Measurements from ENCODE around the gene MRTFA.
"Not testable (repeated sequence)": the region's sequence is repeated elsewhere in the genome, so short reads cannot be mapped to it uniquely, and the experiment has no call there.

The MRTFA gene

DNA sequence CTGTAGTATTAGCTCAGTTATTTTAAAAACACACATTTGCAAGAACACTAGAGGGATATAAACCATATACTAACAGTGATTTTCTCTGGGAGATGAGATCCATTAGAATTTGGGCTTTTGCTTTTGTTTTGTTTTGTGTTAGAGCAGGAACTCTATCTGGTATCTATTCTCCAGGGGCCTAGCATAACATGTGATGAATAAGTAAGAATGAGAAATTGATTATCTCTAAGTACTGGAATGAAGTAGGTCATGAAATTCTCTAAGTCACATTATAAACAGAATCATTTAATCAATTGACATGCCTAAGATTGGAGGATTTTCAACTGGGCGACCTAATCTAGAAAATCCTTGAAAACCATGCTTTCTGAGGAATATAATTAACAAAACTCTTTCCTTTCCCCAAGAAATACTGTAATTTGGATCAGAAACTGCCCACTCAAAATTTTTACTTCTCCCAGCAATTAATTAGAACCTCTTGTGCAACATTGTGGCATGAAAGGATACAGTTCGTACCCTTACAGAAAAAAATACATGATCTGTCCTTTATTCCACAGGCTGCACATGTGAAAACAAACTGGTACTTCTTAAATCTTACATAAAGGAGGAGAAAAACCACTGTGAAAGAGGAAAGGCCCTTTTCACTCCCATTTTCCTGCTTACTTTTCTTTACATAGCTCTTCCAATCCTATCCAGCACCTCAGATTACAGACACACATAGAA lies 93.5 kb downstream of the MRTFA start:
- DNase-seq: no peak

DNA sequence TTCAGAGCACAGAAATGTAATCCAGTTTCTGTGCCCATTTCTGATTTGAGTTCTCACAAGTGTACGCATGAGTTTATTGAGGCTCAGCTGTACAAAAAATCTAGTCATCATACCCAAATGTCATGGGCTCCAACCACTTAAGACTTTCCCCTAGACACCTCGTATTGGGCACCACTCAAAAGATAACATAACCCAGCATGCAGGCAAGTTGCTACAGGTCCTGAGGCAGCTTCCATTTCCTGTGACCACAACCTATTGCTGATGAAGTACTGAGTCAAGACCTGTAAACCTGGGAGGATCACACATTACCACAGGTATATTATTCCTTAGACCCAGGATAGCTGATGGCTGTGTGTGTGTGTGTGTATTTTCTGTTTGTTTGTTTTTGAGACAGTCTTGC lies 95.2 kb downstream of the MRTFA start:
- DNase-seq: no peak

- DNase-seq: no peak
Observed at GRCh38 chr22:40540265-40540664, 96.3 kb downstream of the MRTFA start.

DNA sequence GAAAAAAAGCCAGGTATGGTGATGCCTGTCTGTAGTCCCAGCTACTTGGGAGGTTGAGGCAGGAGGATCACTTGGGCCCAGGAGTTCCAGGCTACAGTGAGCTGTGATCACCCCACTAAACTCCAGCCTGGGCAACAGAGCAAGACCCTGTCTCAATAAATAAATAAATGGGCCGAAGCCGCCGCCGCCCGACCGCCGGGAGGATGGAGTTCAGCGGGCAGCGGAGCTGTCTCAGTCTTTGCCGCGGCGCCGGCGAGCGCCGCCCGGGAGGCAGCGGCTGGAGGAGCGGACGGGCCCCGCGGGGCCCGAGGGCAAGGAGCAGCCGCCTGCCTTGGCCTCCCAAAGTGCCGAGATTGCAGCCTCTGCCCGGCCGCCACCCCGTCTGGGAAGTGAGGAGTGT lies 100.4 kb downstream of the MRTFA start:
- not testable (repeated sequence) for DNase-seq

GRCh38 chr22:40535642-40536041 lies 100.9 kb downstream of the MRTFA start:
- DNase-seq: no peak

DNA sequence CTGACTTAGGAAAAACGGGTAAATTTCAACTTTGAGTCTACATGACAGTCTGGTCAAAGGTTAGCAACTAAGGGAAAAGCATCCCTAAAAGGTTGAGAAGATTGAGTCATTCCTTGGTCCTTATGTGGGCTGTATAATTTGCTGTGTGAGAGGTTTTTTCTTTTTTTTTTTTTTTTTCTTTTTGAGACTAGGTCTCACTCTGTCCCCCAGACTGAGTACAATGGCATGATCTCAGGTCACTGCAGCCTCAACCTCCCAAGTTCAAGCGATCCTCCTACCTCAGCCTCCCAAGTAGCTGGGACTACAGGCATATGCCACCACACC lies 101.4 kb downstream of the MRTFA start:
- DNase-seq: no peak

GRCh38 chr22:40534379-40535188 lies 101.9 kb downstream of the MRTFA start:
- no peak for DNase-seq

DNA sequence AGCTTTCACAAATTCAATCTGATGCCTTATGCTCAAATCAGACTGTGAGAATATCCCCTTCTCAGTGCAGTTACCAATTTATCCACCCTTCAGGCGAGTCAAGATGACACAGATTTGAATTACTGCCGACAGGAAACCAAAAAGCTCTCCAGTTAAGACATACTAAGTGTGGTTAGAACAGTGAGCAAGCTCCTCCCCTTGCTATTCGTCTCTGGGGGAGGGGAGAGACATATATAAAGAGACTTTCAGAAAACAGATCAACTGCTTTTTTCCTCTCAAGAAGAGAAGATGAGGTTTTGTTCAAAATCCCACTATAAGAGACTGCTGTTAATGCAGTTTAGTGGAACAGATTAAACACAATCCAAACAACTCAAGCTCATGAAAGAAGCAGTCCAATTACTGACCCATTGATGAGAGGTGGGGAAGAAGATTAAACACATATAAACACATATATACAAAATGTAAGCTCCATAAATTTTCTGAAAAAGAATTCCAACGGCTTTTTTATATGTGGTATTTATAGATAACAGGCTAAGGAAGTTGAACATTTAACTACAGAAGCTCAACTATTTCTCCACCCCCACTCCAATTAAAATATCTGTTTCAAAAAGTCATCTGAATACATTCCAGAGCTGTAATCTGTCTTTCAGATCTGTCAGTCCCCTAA lies 102.7 kb downstream of the MRTFA start:
- no peak for DNase-seq

DNA sequence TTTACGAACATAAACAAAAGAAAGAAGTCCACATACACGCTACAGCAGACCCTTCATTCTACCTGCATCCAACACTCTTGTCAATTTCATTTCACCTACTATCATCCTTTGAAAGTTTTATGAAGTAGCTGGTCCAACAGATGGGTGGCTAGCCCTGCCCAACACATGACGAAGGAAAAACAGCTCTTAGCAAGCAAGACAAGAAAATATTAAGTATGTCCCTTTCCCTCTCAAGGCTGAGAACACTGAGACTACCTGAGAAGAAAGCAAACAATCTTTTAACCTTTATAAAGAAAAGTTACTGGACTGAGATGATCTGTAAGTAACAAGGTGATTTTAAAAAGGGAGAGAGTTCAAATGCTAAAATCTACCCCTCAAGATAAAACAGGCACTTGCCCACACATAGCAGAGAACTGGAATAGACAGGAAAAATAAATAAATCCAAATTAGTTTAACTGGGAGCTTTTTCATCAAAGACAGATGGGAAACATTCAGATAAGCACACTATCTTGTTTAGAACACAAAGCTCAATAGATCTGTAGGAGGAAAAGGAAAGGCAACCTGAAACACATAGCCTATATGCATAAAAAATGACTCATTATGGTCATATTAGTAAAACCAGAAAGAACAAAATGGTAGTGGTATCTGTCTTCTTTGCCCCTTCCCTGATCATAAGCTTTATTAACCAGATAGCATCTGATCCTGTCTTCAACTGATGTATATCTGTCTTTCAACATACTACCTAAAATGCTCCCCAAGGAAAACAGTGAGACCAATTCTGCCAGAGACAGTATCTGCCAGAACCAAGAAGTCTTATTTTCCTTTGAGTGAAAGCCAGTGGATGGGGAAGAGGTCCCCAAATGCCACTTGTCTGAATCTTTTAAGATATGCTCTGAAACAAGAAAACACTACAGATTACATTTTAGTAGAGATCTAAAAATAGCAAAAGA lies 104.3 kb downstream of the MRTFA start:
- DNase-seq: no peak

DNA sequence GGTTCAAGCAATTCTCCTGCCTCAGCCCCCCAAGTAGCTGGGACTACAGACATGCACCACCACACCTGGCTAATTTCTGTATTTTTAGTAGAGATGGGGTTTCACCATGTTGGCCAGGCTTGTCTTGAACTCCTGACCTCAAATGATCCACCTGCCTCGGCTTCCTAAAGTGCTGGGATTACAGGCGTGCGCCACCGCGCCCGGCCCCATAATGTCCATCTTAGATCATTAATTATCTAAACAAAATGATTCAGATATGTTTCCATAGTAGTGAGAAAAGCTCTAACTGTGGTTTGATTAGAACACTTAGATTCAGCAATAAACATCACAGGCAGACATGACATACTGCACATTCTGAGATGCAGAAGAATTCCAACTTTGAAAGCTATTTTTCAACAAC lies 106.1 kb downstream of the MRTFA start:
- not testable (repeated sequence) for DNase-seq

GRCh38 chr22:40529821-40530220 lies 106.7 kb downstream of the MRTFA start:
- no peak for DNase-seq

DNA sequence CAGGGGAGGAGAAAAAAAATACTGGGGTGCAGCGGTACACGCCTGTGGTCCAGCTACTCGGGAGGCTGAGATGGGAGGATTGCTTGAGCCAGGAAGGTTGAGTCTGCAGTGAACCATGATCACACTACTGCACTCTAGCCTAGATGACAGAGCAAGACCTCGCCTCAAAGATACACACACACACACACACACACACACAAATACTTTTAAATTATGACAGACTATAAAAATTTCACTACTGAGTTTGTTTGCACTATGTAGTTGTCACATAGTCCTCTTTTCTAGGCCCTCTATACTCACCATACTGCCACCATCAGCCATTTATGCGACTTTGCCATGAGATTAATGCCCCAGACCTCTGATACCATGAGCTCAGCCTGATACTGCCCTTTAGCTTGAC lies 109.6 kb downstream of the MRTFA start:
- no peak for DNase-seq

DNA sequence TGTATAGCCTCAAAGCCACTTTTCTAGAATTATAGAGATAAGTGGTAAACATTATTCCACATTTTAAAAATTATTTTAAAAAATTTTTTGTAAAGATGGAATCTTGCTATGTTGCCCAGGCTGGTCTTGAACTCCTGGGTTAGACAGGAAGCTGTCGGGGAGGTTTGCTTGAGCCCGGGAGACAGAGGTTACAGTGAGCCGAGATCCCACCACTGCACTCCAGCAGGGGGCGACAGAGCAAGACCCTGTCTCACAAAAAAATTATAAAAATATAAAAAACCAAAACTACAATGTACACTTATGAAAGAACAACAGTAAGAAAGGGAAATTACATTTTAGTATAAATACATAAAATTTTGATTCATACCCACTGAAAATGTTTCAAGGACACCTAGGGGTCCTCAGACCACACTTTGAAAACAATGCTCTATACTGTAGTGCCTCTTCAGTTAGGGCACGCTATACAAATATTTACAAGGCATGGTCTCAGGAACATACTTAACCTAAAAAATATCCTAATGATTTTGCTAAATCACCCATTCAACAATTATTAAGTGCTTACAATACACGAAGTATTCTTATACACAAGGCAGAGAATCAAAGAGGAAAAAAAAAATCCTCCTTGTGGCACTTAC lies 111.2 kb downstream of the MRTFA start:
- no peak for DNase-seq

- DNase-seq: no peak
Observed at GRCh38 chr22:40524392-40525249, 111.9 kb downstream of the MRTFA start.

- no peak for DNase-seq
Observed at GRCh38 chr22:40522141-40522540, 114.4 kb downstream of the MRTFA start.

DNA sequence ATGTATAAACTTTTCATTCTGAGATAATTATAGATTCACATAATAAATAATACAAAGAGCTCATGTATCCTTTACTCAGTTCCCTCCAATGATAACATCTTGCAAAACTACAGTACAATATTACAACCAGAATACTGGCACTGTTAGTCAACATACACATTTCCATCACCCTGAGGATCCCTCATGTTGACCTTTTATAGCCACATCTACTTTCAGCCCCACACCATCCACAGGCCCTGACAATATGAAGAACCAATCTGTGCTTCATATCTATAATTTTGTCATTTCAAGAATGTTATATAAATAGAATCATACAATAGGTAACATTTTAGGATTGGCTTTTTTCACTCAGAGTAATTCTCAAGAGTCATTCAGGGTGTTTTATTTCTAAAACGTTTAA lies 115.5 kb downstream of the MRTFA start:
- no peak for DNase-seq

DNA sequence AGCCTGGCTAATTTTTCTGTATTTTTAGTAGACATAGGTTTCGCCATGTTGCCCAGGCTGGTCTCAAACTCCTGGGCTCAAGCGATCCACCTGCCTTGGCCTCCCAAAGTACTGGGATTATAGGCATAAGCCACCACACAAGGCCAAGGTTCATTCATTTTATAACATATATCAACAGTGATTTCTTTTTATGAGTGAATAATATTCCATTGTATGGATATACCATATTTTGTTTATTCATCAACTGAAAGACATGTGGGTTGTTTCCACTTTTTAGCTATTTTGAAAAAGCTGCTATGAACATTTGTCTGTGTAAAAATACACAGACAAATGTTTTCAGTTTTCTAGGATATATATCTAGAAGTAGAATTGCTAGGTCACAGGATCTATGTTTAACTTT lies 116.0 kb downstream of the MRTFA start:
- DNase-seq: no peak

DNA sequence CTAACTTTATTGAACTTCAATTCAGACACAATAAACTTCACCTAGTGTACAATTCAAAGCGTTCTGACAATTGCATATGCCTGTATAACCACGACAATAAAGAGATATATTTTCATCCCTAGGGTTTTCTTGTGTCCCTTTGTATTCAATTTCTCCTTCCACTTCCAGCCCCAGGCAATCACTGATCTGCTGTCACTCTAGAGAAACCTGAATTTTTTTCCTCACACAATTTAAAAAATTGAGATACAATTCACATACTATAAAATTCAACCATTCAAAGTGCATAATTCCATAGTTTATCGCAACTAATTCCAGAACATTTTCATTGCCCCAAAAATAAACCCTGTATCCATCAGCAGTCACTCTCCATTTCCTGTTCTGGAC lies 116.6 kb downstream of the MRTFA start:
- DNase-seq: no peak

- no peak for DNase-seq
Observed at GRCh38 chr22:40519284-40519947, 117.1 kb downstream of the MRTFA start.

DNA sequence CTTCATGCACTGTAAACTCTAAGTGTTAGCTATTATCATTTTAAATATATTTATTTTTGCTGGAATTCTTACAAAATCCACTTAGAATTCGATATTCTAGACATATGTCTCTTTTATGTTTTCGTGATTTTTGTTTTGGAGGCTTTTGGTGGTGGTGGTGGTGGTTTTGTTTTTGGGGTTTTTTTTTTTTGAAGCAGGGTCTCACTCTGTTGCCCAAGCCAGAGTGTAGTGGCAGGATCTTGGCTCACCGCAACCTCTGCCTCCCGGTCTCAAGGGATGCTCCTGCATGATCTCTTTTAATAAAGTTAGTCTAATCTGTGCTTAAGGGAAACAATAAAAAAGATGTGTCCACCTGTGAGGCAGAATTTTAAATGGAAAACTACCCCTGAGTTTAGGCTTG lies 117.7 kb downstream of the MRTFA start:
- no peak for DNase-seq

GRCh38 chr22:40517631-40518030 lies 118.9 kb downstream of the MRTFA start:
- no peak for DNase-seq
